A549 (cell line): Measurements from ENCODE around the gene KIFC3.

Experiments
- BHLHE40 ChIP-seq: IDR thresholded peaks from 2 replicates; pipeline ENCODE4 v1.6.1; 2012; ENCODE audit warnings: low read depth, low read length, inconsistent platforms
- TF ChIP-seq, protein P1 (sequence below): fragments of >200 bp; sonication (Bioruptor Twin); formaldehyde crosslinking; IDR thresholded peaks from 3 replicates; pipeline ENCODE4 v1.5.1; 2016

DNA sequence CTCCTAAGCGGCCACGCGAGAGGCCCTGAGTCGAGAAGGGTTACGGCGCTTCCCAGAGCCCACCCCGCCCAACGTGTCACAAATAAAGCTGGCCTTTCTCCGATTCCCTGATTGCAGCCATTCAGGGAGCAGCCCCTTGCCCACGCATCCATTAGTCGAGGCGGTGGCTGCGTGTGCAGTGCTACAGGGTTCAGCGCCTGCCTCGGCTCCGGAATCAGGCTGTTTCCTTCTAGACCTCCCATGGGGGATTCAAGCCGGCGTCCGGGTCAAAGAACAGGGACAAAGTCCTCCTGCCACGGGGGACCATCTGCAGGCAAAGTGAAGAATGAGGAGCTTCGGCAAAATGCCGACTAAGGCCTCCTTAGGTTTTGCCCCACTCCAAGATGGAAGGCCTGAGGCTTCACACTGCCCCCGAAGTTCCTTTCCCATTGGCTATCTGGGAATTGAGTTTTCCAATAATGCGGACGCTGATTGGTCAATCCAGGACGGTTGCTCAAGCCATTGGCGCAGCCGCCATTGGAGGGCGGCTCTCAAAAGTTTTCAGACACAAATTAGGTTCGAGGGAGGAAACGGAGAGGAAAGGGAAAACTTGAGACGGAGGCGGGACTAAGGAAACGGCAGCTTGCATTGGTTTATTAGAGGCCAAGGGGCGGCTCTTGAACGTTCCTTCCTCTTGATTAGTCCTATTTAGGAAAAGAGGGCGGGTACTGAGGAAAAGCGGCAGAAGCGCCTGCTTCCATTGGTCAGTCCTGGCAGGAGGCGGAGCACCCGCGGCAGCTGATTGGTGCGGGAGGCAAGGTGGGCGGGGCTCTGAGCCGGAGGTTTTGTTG lies 67.2 kb downstream of the KIFC3 start:
- TF ChIP-seq BHLHE40, result no peak
- TF ChIP-seq, protein P1, sequence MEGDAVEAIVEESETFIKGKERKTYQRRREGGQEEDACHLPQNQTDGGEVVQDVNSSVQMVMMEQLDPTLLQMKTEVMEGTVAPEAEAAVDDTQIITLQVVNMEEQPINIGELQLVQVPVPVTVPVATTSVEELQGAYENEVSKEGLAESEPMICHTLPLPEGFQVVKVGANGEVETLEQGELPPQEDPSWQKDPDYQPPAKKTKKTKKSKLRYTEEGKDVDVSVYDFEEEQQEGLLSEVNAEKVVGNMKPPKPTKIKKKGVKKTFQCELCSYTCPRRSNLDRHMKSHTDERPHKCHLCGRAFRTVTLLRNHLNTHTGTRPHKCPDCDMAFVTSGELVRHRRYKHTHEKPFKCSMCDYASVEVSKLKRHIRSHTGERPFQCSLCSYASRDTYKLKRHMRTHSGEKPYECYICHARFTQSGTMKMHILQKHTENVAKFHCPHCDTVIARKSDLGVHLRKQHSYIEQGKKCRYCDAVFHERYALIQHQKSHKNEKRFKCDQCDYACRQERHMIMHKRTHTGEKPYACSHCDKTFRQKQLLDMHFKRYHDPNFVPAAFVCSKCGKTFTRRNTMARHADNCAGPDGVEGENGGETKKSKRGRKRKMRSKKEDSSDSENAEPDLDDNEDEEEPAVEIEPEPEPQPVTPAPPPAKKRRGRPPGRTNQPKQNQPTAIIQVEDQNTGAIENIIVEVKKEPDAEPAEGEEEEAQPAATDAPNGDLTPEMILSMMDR, result no peak
